GM18951 (cell line): ENCODE measurements around the gene PAX4.

Experiments used
- POLR2A ChIP-seq: IDR thresholded peaks from 4 replicates; pipeline ENCODE4 v1.6.1; 2011; ENCODE audit warnings: mild to moderate bottlenecking; ENCODE audit not compliant: insufficient read length, insufficient read depth; ENCODE audit errors: extremely low read depth
- in situ Hi-C: fragments of 300-500 bp; cut with MboI; formaldehyde crosslinking; loops from one replicate; pipeline ENCODE4 v1.12.0; 2022; ENCODE audit warnings: low sequenced_read_pairs, mixed read lengths, inconsistent platforms; ENCODE audit not compliant: unreplicated experiment

Gene PAX4

GRCh38 chr7:127650847-127651555, 33.1 kb upstream of the PAX4 start:
- no peak for TF ChIP-seq POLR2A
- in situ Hi-C loops = no loop called here

- no peak for TF ChIP-seq POLR2A
These were observed 31.0 kb upstream of the PAX4 start for GRCh38 chr7:127648986-127649385.

DNA sequence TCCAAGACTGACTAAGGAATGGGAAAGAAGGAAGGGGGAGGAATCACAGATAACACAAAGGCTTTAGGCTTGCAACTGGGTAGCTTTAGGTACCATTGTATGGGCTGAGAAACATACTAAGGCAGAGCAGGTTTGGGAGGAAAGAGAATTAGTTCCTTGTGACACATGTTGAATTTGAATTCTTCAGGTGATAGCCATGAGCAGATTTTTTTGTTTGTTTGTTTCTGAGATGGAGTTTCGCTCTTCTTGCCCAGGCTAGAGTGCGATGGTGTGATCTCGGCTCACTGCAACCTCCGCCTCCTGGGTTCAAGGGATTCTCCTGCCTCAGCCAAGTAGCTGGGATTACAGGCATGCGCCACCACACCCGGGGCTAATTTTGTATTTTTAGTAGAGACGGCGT, 29.7 kb upstream of the PAX4 start:
- in situ Hi-C loops = no loop called here
- no peak for TF ChIP-seq POLR2A

More at GRCh38 chr7:127648986-127649385, 31.0 kb upstream of the PAX4 start:
- in situ Hi-C loops = no loop called here

DNA sequence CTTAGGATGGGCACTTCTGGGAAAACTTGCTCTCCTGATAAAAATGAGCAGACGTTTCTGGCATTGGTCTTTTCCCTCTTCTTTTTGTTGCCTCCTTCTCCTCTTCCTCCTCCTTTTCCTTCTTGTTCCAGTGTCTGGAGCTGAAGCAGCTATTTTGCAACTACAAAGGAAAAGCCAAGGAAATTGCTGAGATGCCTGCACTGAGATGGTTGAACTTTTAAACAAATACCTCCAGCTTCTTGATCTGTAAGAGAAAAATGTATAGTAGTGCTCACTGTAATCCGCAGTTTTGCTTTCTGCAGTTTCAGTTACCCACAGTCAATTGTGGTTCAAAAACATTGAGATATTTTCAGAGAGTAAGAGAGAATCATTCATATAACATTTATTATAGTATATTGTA, 26.5 kb upstream of the PAX4 start:
- no peak for TF ChIP-seq POLR2A
- in situ Hi-C loops = no loop called here

DNA sequence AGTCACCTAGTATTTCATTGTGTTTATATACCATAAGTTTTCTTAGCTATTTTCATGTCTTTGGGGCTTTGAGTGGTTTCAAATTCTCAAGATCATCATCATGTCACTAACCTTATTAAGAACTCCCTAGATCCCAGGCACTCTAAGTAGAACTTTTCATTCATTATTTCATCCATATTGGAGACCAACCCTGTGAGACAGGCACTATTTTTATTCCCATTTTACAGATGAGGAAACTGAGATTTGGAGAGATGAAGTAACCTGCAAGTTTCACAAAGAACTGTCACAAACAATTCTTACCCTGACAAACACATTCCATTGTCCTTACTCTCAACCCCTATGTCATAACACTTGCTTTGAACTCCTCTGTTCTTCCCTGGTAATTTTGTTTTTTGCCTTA, 20.3 kb upstream of the PAX4 start:
- TF ChIP-seq POLR2A = no peak
- in situ Hi-C loops = no loop called here

- TF ChIP-seq POLR2A = no peak
- in situ Hi-C loops = no loop called here
These were observed 17.8 kb upstream of the PAX4 start for GRCh38 chr7:127635659-127636285.

DNA sequence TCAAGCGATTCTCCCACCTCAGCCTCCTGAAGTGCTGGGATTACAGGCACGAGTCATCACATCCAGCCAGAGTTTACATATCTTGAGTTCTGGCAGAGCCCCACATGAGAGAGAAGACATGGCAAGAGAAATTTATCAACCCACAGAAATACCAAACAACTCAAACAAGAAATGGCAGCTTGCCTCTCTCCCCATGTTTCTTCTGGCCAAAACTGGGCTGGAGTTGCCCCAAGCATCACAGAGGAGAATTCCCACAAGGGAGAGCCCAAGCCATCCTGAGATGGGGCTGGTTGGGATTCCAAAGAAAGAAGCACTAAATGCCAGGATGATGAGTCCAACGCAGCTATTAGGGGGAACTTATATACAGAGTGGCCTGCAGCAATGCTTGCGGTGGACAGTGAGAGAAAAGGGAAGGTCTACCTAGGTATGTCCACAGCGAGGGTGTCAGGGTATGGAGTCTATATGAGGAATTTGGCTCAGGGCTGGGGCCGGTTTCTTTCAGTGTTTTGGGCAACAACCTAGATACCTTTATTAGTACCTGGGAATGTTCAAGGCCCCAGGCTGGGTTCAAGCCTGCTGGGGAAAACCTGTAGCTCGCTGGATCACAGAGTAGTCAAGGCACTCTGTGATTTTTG, 14.5 kb upstream of the PAX4 start:
- no peak for TF ChIP-seq POLR2A
- in situ Hi-C loops = no loop called here

DNA sequence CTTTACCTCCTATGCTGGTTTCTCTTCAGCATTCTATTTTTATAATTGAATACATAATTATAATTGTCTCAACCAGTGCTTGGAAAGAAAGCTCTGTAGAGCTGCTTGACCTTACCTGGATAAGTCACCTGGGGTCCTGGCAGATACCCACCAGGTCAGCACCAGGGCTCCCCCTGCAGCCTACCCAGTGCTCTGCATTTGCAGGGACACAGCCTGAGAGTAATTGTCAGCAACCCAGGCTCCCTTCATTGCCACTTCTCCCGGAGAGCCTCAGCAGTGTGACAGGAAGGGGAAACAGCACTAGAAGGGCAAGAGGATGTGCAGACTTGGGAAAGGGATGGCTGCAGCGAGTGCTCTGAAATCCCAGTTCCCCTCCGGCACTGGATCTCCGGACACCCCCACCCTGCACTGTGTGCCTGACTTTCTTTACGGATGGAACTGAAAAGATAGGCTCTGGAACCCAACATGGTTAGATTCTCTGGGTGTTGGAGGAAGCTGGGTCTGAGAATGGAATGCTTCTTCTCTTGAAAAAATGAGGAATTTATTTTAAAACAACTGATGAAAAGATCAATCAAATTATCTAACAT, 11.4 kb upstream of the PAX4 start:
- no peak for TF ChIP-seq POLR2A
- in situ Hi-C loops = no loop called here

- in situ Hi-C loops = no loop called here
- TF ChIP-seq POLR2A = no peak
These were observed 10.5 kb upstream of the PAX4 start for GRCh38 chr7:127628445-127628844.

DNA sequence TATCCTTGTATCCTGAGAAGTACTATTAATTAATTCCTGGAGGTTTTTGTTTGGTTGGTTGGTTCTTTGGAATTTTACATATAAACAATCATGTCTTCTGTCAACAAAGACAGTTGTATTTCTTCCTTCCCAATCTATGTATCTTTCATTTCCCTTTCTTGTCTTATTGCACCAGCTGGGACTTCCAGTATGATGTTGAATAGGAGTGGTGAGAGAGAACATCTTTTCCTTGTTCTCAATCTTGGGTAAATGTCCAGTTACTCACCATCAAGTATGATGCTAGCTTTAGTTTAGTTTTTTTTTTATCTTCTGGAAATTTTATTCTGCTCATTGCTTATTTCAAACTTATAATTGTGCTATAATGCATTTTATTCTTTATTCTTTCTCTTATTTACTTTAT, 7.4 kb upstream of the PAX4 start:
- in situ Hi-C loops = no loop called here

DNA sequence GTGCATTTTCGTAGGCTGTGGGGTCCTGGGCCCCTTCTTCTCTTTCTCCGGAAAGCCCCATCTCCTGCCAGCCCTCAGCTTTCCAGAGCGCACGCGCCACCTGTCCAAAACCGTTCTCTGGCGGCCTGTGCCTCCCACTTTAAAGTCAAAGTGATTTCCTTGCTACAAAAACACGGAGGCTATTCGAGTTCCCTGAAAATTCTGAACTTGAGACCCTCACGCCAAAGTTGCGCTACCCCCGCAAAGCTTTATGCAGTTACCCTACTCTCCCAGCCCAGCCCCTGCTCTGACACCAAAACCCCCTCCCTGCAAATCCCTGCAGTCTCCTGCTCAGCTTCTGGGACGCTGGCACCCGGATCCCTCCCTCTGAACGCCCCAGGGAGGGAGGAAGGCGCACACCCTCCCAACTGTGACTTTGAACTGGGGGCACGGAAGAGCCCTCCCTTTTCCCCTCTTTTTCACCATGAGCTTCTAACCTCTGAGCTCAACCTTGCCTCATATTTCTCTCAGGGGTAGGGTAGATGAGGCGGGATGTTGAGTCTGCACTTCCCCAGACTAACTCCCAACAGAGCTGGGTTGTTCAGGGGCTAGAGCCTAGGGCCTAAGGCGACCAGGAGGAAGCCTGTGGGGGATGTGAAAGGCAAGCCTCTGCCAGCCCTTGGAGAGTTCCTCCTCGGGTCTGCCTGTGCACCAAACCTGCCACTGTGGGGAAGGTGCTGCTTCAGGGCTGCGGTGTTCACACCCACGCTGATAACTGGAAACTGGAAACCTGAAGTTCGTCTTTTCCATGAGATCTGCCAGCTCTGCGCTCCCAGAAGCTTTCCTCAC, 2.7 kb upstream of the PAX4 start:
- TF ChIP-seq POLR2A = no peak
- in situ Hi-C loops = no loop called here

More for the DNA sequence above, 7.4 kb upstream of the PAX4 start:
- TF ChIP-seq POLR2A = no peak

DNA sequence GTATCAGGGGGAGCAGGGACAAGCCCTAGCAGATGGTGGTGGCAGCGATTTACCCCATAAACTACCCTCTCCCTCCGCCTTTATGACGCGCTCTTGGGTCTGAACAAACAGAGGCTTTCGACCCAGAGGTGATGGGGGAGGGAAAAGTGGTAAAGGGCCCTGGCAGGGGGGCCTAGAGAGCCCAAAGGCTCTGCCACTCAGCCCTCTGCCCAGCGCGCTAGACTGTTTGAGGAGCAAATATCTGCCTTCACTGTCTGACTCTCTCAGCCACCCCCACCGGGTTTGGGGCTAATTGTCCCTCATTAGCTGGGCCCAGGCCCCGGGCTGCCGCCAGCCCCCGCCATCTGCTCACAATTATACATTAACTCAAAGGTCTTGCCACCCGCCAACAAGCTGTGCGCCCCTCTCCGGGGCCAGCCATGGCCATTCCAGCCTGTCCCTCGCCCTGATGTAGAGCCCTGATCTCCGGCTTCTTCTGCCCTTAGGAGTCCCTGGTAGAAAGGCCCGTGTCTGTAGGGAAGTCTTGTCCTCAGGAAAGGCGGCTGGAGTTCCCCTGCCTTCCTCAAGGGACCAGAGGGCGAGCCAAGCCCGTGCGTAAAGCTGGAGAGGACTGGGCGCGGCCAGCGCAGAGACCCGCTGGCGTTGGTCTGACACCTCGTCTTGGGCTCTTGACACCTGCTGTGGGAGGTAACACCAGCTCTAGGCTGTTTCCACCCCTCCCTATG, 1.9 kb upstream of the PAX4 start:
- in situ Hi-C loops = no loop called here

More for the DNA sequence above, 1.9 kb upstream of the PAX4 start:
- no peak for TF ChIP-seq POLR2A
